Duodenal mucosa (tissue), 2 donors: ENCODE data around the gene FBXO45.
"Not testable (repeated sequence)": the region's sequence is repeated elsewhere in the genome, so short reads cannot be mapped to it uniquely, and the experiment has no call there.

Experiments used
- H3K27ac ChIP-seq: one replicate; pipeline ENCODE4 v1.7.0; 2013; ENCODE audit warnings: low read depth, low read length
- H3K27me3 ChIP-seq, 2 donors: one replicate each; pipeline ENCODE4 v1.7.0; 2013; ENCODE audit warnings: low read length in 2 of 2, control low read depth in 1 of 2; ENCODE audit not compliant: insufficient read depth in 2 of 2, control insufficient read depth in 1 of 2
- H3K36me3 ChIP-seq, 2 donors: one replicate each; pipeline ENCODE4 v1.7.0; 2013; ENCODE audit warnings: low read length in 2 of 2, control low read depth in 1 of 2; ENCODE audit not compliant: insufficient read depth in 2 of 2, control insufficient read depth in 1 of 2
- H3K4me1 ChIP-seq, 2 donors: one replicate each; pipeline ENCODE4 v1.7.0; 2013; ENCODE audit warnings: low read length in 2 of 2, control low read depth in 1 of 2; ENCODE audit not compliant: insufficient read depth in 2 of 2, control insufficient read depth in 1 of 2
- H3K4me3 ChIP-seq, 2 donors: one replicate each; pipeline ENCODE4 v1.7.0; 2013; ENCODE audit warnings: low read length in 2 of 2, low read depth in 1 of 2
- H3K9ac ChIP-seq, 2 donors: one replicate each; pipeline ENCODE4 v1.7.0; 2013; ENCODE audit warnings: low read length in 2 of 2, low read depth in 1 of 2
- H3K9me3 ChIP-seq, 2 donors: one replicate each; pipeline ENCODE4 v1.7.0; 2013; ENCODE audit warnings: low read length in 2 of 2, control low read depth in 1 of 2; ENCODE audit not compliant: control insufficient read depth in 1 of 2

Gene FBXO45

GRCh38 chr3:196625331-196625730 is 56.9 kb downstream of the FBXO45 start:
- Histone ChIP-seq H3K4me1 (peaks cover 0 to 5% of the 10 kb centered on the region in 2 donors), H3K36me3 (no peaks in the 10 kb centered on the region), H3K4me3 (no peak overlapping the region), H3K27me3 (no peaks in the 10 kb centered on the region), H3K9me3 (no peaks in the 10 kb centered on the region), H3K9ac (no peak overlapping the region), H3K27ac (no peak overlapping the region)

DNA sequence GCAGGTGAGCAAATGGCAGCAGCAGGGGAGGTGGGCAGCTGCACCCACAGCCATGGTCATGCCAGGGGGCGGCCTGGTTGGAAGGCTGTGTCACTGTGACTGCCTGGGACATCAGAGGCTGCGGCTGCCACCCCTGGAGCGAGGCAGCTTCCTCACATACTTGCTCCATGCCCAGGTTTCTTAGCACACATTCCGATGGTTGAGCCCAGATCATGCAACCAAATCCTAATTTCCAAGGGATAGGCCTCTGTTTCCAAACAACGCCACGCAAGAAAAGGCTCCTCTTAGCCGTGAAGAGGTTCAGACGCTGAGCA is 59.4 kb downstream of the FBXO45 start:
- H3K4me1 ChIP-seq, result peaks cover 9 to 16% of the 10 kb centered on the region in 2 donors
- no peaks in the 10 kb centered on the region for H3K27me3 ChIP-seq
- no peaks in the 10 kb centered on the region for H3K36me3 ChIP-seq
- H3K4me3 ChIP-seq, result no peak overlapping the region
- no peak overlapping the region for H3K27ac ChIP-seq
- no peak overlapping the region for H3K9ac ChIP-seq
- no peaks in the 10 kb centered on the region for H3K9me3 ChIP-seq

DNA sequence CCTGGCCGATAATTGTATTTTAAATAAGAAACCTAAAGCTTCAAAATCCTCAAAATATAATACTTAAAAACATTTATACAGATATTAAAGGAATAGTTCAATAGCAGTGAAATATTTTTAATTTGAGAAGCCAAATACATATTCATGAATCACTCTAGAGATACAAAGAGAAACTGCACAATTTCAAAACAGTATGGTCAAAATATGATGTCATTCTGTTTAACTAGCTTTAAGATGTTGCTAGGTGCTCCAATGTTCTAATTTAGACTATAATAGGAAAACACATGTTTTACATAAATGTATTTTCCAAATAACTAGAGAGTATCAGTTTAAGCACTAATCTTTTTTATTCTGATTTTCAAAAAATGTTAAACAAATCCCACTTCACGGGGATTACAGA is 60.8 kb downstream of the FBXO45 start:
- Histone ChIP-seq H3K9me3 (no peaks in the 10 kb centered on the region), H3K36me3 (no peaks in the 10 kb centered on the region), H3K9ac (no peak overlapping the region), H3K27me3 (no peaks in the 10 kb centered on the region), H3K4me1 (peaks cover 9 to 23% of the 10 kb centered on the region in 2 donors), H3K4me3 (no peak overlapping the region), H3K27ac (no peak overlapping the region)

DNA sequence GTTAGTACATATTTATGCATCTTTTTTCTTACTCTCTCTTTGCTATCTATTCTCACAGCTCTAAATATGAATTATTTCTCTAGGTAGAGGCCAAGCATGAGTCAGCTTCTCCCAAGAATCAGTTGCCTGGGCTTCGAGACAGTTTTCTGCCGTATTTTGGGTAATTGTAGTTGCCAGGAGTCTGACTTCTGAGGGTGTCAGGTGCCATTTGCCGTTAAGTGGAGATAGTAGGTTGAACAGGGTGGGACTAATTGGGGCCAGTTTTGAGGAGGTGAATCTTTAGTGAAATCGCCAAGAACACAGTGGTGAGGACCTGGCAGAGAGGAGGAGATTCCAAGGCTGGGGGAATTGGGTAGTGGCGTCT is 63.2 kb downstream of the FBXO45 start:
- Histone ChIP-seq H3K27me3 (no peaks in the 10 kb centered on the region), H3K9ac (peak overlapping the region; percentile 72 to 83), H3K9me3 (no peaks in the 10 kb centered on the region), H3K4me3 (peak overlapping the region; percentile 69 to 82), H3K27ac (peak overlapping the region; percentile 72), H3K4me1 (peaks cover 12 to 30% of the 10 kb centered on the region in 2 donors), H3K36me3 (no peaks in the 10 kb centered on the region)

GRCh38 chr3:196632046-196632751 is 63.7 kb downstream of the FBXO45 start:
- Histone ChIP-seq H3K4me1 (peaks cover 14 to 32% of the 10 kb centered on the region in 2 donors), H3K27me3 (no peaks in the 10 kb centered on the region), H3K9ac (peak overlapping the region; percentile 72 to 83), H3K27ac (peak overlapping the region; percentile 72), H3K36me3 (no peaks in the 10 kb centered on the region), H3K4me3 (peak overlapping the region; percentile 69 to 82), H3K9me3 (no peaks in the 10 kb centered on the region)

DNA sequence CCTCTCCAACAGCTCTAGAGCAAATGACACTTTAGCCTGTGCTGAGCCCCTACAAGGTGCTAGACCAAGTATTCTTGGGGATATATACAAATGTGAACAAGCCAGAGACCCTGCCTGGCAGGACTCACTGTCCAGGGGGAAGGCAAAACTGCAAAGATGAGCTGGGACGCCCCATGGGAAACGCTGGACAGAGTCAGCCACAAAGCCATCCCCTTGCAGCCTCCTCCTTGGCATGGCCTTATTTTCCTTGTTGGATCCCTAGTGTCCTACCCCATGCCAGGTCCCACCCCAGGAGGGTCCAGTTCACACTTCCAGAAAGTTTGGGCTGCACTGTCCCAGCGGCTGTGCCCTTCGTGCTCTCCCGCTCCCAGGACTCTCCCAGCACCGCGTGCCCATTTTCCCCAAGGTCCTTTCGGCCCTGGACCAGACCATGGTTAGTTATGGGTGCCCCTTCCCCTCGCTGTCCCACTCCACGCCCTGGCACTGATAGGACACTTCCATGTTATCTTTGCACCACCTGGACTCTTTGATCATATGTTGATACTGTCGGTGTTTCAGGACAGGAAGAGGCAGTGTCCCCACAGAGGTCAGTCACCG is 65.2 kb downstream of the FBXO45 start:
- H3K9ac ChIP-seq, result no peak overlapping the region
- no peak overlapping the region for H3K27ac ChIP-seq
- H3K4me3 ChIP-seq, result no peak overlapping the region
- H3K27me3 ChIP-seq, result no peaks in the 10 kb centered on the region
- peaks cover 16 to 33% of the 10 kb centered on the region in 2 donors for H3K4me1 ChIP-seq
- H3K9me3 ChIP-seq, result no peaks in the 10 kb centered on the region
- no peaks in the 10 kb centered on the region for H3K36me3 ChIP-seq

- H3K27ac ChIP-seq, result no peak overlapping the region
- H3K4me3 ChIP-seq, result no peak overlapping the region
- H3K36me3 ChIP-seq, result no peaks in the 10 kb centered on the region
- H3K4me1 ChIP-seq, result peaks cover 22 to 38% of the 10 kb centered on the region in 2 donors
- H3K9ac ChIP-seq, result no peak overlapping the region
- H3K27me3 ChIP-seq, result no peaks in the 10 kb centered on the region
- no peaks in the 10 kb centered on the region for H3K9me3 ChIP-seq
Measured at GRCh38 chr3:196634224-196634623, 65.8 kb downstream of the FBXO45 start.

GRCh38 chr3:196634829-196635228 is 66.4 kb downstream of the FBXO45 start:
- no peaks in the 10 kb centered on the region for H3K9me3 ChIP-seq
- peaks cover under 1 to 3% of the 10 kb centered on the region in 2 donors for H3K27me3 ChIP-seq
- H3K27ac ChIP-seq, result no peak overlapping the region
- H3K9ac ChIP-seq, result no peak overlapping the region
- peaks cover 24 to 39% of the 10 kb centered on the region in 2 donors for H3K4me1 ChIP-seq
- H3K36me3 ChIP-seq, result no peaks in the 10 kb centered on the region
- no peak overlapping the region for H3K4me3 ChIP-seq

GRCh38 chr3:196636369-196637349 is 68.2 kb downstream of the FBXO45 start:
- H3K4me3 ChIP-seq, result peak overlapping the region; percentile 50
- no peak overlapping the region for H3K27ac ChIP-seq
- no peaks in the 10 kb centered on the region for H3K9me3 ChIP-seq
- peaks cover 26 to 41% of the 10 kb centered on the region in 2 donors for H3K4me1 ChIP-seq
- H3K36me3 ChIP-seq, result no peaks in the 10 kb centered on the region
- H3K27me3 ChIP-seq, result peaks cover 5 to 6% of the 10 kb centered on the region in 2 donors
- H3K9ac ChIP-seq, result no peak overlapping the region

GRCh38 chr3:196637941-196638340 is 69.5 kb downstream of the FBXO45 start:
- H3K9me3 ChIP-seq, H3K36me3 ChIP-seq, H3K27me3 ChIP-seq, H3K9ac ChIP-seq, H3K27ac ChIP-seq, H3K4me3 ChIP-seq: not testable (repeated sequence)
- peaks cover 23 to 34% of the 10 kb centered on the region in 2 donors for H3K4me1 ChIP-seq
